GM23338 (cell line): ENCODE results near the gene SORL1. TPM values are rescaled to one million over a fixed set of nuclear protein-coding genes. Genes with fewer than 3 reads are reported as not detected.

ENCODE experiments used
- ATAC-seq: fragments of 200-7000 bp; cut with Tn5 transposase; 3 replicates; pipeline ENCODE4 v1.9.1; 2020
- DNase-seq: peaks from one replicate; pipeline ENCODE4 v3.0.0-alpha.2; 2015; ENCODE audit warnings: low spot score
- H2AFZ ChIP-seq: fragments of 200-600 bp; sonication (generic); 2 replicates; pipeline ENCODE4 v1.8.0; 2016; ENCODE audit warnings: antibody characterized with exemption, mild to moderate bottlenecking, moderate library complexity
- H3F3A ChIP-seq: fragments of 200-600 bp; sonication (generic); replicated peaks from 2 replicates; pipeline ENCODE4 v1.8.0; 2017; ENCODE audit warnings: antibody characterized with exemption, mixed run types, low read depth
- H3K27ac ChIP-seq: fragments of 200-600 bp; sonication (generic); 2 replicates; pipeline ENCODE4 v1.6.1; 2016; ENCODE audit warnings: low read depth
- H3K27me3 ChIP-seq: fragments of 200-600 bp; sonication (generic); 2 replicates; pipeline ENCODE4 v1.8.0; 2016; ENCODE audit warnings: mild to moderate bottlenecking, mixed run types, moderate library complexity; ENCODE audit not compliant: insufficient read depth
- H3K36me3 ChIP-seq: fragments of 200-600 bp; sonication (generic); 2 replicates; pipeline ENCODE4 v1.8.0; 2016; ENCODE audit warnings: mild to moderate bottlenecking; ENCODE audit not compliant: insufficient read depth
- H3K4me1 ChIP-seq: fragments of 200-600 bp; sonication (generic); 2 replicates; pipeline ENCODE4 v1.8.0; 2016; ENCODE audit warnings: mild to moderate bottlenecking, moderate library complexity; ENCODE audit not compliant: insufficient read depth
- H3K4me2 ChIP-seq: fragments of 200-600 bp; sonication (generic); 2 replicates; pipeline ENCODE4 v1.7.1; 2017; ENCODE audit warnings: mixed run types
- H3K4me3 ChIP-seq: fragments of 200-600 bp; sonication (generic); 2 replicates; pipeline ENCODE4 v1.6.1; 2016; ENCODE audit warnings: mixed run types
- H3K79me2 ChIP-seq: fragments of 200-600 bp; sonication (generic); replicated peaks from 2 replicates; pipeline ENCODE4 v1.8.0; 2017; ENCODE audit warnings: mild to moderate bottlenecking; ENCODE audit not compliant: insufficient read depth
- H3K9me2 ChIP-seq: fragments of 200-600 bp; sonication (generic); 2 replicates; pipeline ENCODE4 v1.8.0; 2017; ENCODE audit not compliant: insufficient read depth
- H4K20me1 ChIP-seq: fragments of 200-600 bp; sonication (generic); replicated peaks from 2 replicates; pipeline ENCODE4 v1.8.0; 2017; ENCODE audit warnings: mild to moderate bottlenecking; ENCODE audit not compliant: insufficient read depth
- H3K27ac Mint-ChIP-seq: 2 replicates; pipeline ENCODE4 v1.8.0; 2020; ENCODE audit warnings: inconsistent platforms, mild to moderate bottlenecking, moderate library complexity, mixed read lengths
- H3K27me3 Mint-ChIP-seq: 3 replicates; pipeline ENCODE4 v1.8.0; 2022; ENCODE audit warnings: low read depth, mild to moderate bottlenecking, moderate library complexity, mixed read lengths, inconsistent platforms; ENCODE audit not compliant: insufficient read depth, poor library complexity
- H3K36me3 Mint-ChIP-seq: 3 replicates; pipeline ENCODE4 v1.8.0; 2021; ENCODE audit warnings: low read depth, mild to moderate bottlenecking, inconsistent platforms, moderate library complexity, mixed read lengths
- H3K4me1 Mint-ChIP-seq: 3 replicates; pipeline ENCODE4 v1.8.0; 2020; ENCODE audit warnings: mild to moderate bottlenecking, inconsistent platforms, mixed read lengths
- H3K4me3 Mint-ChIP-seq: 3 replicates; pipeline ENCODE4 v1.8.0; 2021; ENCODE audit warnings: moderate library complexity, mild to moderate bottlenecking, inconsistent platforms, mixed read lengths
- H3K9me3 Mint-ChIP-seq: 3 replicates; pipeline ENCODE4 v1.8.0; 2020; ENCODE audit warnings: moderate library complexity, mild to moderate bottlenecking, inconsistent platforms, mixed read lengths
- CREB1 ChIP-seq: fragments of 250-450 bp; sonication (Bioruptor Pico); IDR thresholded peaks from 2 replicates; pipeline ENCODE4 v1.5.0; 2020; ENCODE audit warnings: low read depth, mild to moderate bottlenecking, moderate library complexity
- EZH2 ChIP-seq: fragments of 200-600 bp; sonication (generic); IDR thresholded peaks from one replicate; pipeline ENCODE4 v1.8.0; 2017; ENCODE audit warnings: antibody characterized with exemption, mild to moderate bottlenecking, low read depth; ENCODE audit not compliant: unreplicated experiment
- EZH2phosphoT487 ChIP-seq: fragments of 200-600 bp; sonication (generic); IDR thresholded peaks from one replicate; pipeline ENCODE4 v1.8.1; 2018; ENCODE audit warnings: antibody characterized with exemption; ENCODE audit not compliant: unreplicated experiment
- JUNB ChIP-seq: IDR thresholded peaks from one replicate; pipeline ENCODE4 v1.6.1; 2016; ENCODE audit warnings: antibody characterized with exemption; ENCODE audit not compliant: unreplicated experiment
- NANOG ChIP-seq: IDR thresholded peaks from 2 replicates; pipeline ENCODE4 v1.6.1; 2016; ENCODE audit warnings: antibody characterized with exemption, borderline replicate concordance
- POLR2AphosphoS5 ChIP-seq: IDR thresholded peaks from 2 replicates; pipeline ENCODE4 v1.6.1; 2016; ENCODE audit warnings: antibody characterized with exemption, low read depth
- STAT1 ChIP-seq: IDR thresholded peaks from one replicate; pipeline ENCODE4 v1.6.1; 2016; ENCODE audit warnings: antibody characterized with exemption; ENCODE audit not compliant: unreplicated experiment
- ZNF114 ChIP-seq: fragments of 250-450 bp; sonication (Bioruptor Pico); IDR thresholded peaks from 2 replicates; pipeline ENCODE4 v1.5.0; 2020; ENCODE audit warnings: mild to moderate bottlenecking, moderate library complexity
- ZNF331 ChIP-seq: fragments of 250-450 bp; sonication (Bioruptor Pico); IDR thresholded peaks from 2 replicates; pipeline ENCODE4 v1.5.0; 2020; ENCODE audit warnings: low read depth, mild to moderate bottlenecking, moderate library complexity
- polyA plus RNA-seq: library from polyadenylated mRNA; unstranded; fragments of >200 nt; fragmentation: Nextera tagmentation; extraction: Ambion mirVana; gene quantifications from 2 replicates; pipeline ENCODE4 v1.2.1, GENCODE V29; 2016
- total RNA-seq: library from RNA; depleted of rRNA; stranded (reverse); fragments of >200 nt; shearing (Covaris generic); gene quantifications from 2 replicates; pipeline ENCODE4 v1.2.3, GENCODE V29; 2014
- TF ChIP-seq, protein P1 (sequence below): IDR thresholded peaks from 2 replicates; pipeline ENCODE4 v1.6.1; 2016; ENCODE audit warnings: antibody characterized with exemption
- TF ChIP-seq, protein P2 (sequence below): IDR thresholded peaks from one replicate; pipeline ENCODE4 v1.6.1; 2018; ENCODE audit warnings: antibody characterized with exemption; ENCODE audit not compliant: unreplicated experiment
- TF ChIP-seq, protein P3 (sequence below), 2 experiments: fragments of 200-600 bp in 1 of 2; sonication (generic) in 1 of 2; conservative IDR thresholded peaks; 2 replicates each; pipeline versions ENCODE4 v1.5.1 to v1.6.1; 2016 to 2017; ENCODE audit warnings: antibody characterized with exemption in 2 of 2, low read depth in 2 of 2, mild to moderate bottlenecking in 2 of 2, moderate library complexity in 1 of 2
- TF ChIP-seq, protein P4 (sequence below): fragments of 250-450 bp; sonication (Bioruptor Pico); IDR thresholded peaks from 2 replicates; pipeline ENCODE4 v1.5.0; 2020; ENCODE audit warnings: mild to moderate bottlenecking, moderate library complexity

The SORL1 gene
- total and polyA plus RNA-seq, 2 experiments from 2014 or later: 23.0 to 78.8 TPM

DNA sequence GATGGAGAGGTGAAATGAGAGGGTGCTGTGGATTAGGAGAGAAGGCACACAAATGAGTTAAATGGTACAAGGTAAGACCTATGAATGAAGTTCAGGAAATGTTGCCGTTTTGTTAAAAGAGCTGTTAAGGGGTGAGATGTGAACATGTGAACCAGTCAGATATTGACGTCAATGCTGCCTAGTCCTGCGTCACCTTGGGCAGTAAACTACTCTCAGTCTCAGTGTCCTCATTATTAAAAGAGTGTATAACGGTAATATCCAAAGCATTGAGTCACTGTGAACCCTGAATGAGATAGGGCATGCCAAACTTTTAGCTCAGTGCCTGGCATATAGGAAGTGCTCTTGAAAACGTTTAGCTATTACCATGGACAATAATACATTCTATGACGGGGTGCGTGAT lies 33.1 kb downstream of the SORL1 start:
- H4K20me1 ChIP-seq: no peaks in the 10 kb centered on the region; the same call in 1 of the 2 replicates
- H3K4me1 ChIP-seq: peaks cover 11% of the 10 kb centered on the region
- no peak overlapping the region for H3K4me3 ChIP-seq
- peaks cover 37% of the 10 kb centered on the region for H3K36me3 Mint-ChIP-seq
- no peaks in the 10 kb centered on the region for H3K27me3 ChIP-seq
- H3F3A ChIP-seq: no peaks in the 10 kb centered on the region; the same call in 1 of the 2 replicates
- TF ChIP-seq ZNF114: no peak
- TF ChIP-seq, protein P1, sequence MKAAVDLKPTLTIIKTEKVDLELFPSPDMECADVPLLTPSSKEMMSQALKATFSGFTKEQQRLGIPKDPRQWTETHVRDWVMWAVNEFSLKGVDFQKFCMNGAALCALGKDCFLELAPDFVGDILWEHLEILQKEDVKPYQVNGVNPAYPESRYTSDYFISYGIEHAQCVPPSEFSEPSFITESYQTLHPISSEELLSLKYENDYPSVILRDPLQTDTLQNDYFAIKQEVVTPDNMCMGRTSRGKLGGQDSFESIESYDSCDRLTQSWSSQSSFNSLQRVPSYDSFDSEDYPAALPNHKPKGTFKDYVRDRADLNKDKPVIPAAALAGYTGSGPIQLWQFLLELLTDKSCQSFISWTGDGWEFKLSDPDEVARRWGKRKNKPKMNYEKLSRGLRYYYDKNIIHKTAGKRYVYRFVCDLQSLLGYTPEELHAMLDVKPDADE: no peak
- no peak for TF ChIP-seq POLR2AphosphoS5
- TF ChIP-seq JUNB: no peak
- TF ChIP-seq, protein P2, sequence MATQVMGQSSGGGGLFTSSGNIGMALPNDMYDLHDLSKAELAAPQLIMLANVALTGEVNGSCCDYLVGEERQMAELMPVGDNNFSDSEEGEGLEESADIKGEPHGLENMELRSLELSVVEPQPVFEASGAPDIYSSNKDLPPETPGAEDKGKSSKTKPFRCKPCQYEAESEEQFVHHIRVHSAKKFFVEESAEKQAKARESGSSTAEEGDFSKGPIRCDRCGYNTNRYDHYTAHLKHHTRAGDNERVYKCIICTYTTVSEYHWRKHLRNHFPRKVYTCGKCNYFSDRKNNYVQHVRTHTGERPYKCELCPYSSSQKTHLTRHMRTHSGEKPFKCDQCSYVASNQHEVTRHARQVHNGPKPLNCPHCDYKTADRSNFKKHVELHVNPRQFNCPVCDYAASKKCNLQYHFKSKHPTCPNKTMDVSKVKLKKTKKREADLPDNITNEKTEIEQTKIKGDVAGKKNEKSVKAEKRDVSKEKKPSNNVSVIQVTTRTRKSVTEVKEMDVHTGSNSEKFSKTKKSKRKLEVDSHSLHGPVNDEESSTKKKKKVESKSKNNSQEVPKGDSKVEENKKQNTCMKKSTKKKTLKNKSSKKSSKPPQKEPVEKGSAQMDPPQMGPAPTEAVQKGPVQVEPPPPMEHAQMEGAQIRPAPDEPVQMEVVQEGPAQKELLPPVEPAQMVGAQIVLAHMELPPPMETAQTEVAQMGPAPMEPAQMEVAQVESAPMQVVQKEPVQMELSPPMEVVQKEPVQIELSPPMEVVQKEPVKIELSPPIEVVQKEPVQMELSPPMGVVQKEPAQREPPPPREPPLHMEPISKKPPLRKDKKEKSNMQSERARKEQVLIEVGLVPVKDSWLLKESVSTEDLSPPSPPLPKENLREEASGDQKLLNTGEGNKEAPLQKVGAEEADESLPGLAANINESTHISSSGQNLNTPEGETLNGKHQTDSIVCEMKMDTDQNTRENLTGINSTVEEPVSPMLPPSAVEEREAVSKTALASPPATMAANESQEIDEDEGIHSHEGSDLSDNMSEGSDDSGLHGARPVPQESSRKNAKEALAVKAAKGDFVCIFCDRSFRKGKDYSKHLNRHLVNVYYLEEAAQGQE: no peak
- TF ChIP-seq, protein P3, sequence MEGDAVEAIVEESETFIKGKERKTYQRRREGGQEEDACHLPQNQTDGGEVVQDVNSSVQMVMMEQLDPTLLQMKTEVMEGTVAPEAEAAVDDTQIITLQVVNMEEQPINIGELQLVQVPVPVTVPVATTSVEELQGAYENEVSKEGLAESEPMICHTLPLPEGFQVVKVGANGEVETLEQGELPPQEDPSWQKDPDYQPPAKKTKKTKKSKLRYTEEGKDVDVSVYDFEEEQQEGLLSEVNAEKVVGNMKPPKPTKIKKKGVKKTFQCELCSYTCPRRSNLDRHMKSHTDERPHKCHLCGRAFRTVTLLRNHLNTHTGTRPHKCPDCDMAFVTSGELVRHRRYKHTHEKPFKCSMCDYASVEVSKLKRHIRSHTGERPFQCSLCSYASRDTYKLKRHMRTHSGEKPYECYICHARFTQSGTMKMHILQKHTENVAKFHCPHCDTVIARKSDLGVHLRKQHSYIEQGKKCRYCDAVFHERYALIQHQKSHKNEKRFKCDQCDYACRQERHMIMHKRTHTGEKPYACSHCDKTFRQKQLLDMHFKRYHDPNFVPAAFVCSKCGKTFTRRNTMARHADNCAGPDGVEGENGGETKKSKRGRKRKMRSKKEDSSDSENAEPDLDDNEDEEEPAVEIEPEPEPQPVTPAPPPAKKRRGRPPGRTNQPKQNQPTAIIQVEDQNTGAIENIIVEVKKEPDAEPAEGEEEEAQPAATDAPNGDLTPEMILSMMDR (conservative IDR thresholded peaks at IDR 0.05; ENCODE audit: low read depth in 2 of 2): no peak
- TF ChIP-seq STAT1: no peak
- no peak for TF ChIP-seq EZH2phosphoT487
- TF ChIP-seq, protein P4, sequence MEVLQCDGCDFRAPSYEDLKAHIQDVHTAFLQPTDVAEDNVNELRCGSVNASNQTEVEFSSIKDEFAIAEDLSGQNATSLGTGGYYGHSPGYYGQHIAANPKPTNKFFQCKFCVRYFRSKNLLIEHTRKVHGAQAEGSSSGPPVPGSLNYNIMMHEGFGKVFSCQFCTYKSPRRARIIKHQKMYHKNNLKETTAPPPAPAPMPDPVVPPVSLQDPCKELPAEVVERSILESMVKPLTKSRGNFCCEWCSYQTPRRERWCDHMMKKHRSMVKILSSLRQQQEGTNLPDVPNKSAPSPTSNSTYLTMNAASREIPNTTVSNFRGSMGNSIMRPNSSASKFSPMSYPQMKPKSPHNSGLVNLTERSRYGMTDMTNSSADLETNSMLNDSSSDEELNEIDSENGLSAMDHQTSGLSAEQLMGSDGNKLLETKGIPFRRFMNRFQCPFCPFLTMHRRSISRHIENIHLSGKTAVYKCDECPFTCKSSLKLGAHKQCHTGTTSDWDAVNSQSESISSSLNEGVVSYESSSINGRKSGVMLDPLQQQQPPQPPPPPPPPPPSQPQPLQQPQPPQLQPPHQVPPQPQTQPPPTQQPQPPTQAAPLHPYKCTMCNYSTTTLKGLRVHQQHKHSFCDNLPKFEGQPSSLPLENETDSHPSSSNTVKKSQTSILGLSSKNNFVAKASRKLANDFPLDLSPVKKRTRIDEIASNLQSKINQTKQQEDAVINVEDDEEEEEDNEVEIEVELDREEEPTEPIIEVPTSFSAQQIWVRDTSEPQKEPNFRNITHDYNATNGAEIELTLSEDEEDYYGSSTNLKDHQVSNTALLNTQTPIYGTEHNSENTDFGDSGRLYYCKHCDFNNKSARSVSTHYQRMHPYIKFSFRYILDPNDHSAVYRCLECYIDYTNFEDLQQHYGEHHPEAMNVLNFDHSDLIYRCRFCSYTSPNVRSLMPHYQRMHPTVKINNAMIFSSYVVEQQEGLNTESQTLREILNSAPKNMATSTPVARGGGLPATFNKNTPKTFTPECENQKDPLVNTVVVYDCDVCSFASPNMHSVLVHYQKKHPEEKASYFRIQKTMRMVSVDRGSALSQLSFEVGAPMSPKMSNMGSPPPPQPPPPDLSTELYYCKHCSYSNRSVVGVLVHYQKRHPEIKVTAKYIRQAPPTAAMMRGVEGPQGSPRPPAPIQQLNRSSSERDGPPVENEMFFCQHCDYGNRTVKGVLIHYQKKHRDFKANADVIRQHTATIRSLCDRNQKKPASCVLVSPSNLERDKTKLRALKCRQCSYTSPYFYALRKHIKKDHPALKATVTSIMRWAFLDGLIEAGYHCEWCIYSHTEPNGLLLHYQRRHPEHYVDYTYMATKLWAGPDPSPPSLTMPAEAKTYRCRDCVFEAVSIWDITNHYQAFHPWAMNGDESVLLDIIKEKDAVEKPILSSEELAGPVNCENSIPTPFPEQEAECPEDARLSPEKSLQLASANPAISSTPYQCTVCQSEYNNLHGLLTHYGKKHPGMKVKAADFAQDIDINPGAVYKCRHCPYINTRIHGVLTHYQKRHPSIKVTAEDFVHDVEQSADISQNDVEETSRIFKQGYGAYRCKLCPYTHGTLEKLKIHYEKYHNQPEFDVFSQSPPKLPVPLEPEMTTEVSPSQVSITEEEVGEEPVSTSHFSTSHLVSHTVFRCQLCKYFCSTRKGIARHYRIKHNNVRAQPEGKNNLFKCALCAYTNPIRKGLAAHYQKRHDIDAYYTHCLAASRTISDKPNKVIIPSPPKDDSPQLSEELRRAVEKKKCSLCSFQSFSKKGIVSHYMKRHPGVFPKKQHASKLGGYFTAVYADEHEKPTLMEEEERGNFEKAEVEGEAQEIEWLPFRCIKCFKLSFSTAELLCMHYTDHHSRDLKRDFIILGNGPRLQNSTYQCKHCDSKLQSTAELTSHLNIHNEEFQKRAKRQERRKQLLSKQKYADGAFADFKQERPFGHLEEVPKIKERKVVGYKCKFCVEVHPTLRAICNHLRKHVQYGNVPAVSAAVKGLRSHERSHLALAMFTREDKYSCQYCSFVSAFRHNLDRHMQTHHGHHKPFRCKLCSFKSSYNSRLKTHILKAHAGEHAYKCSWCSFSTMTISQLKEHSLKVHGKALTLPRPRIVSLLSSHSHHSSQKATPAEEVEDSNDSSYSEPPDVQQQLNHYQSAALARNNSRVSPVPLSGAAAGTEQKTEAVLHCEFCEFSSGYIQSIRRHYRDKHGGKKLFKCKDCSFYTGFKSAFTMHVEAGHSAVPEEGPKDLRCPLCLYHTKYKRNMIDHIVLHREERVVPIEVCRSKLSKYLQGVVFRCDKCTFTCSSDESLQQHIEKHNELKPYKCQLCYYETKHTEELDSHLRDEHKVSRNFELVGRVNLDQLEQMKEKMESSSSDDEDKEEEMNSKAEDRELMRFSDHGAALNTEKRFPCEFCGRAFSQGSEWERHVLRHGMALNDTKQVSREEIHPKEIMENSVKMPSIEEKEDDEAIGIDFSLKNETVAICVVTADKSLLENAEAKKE (CRISPR knock-in tag): no peak
- TF ChIP-seq ZNF331 (CRISPR knock-in tag): no peak
- TF ChIP-seq NANOG: no peak
- no peak for TF ChIP-seq EZH2
- TF ChIP-seq CREB1 (CRISPR knock-in tag): no peak
- no peak overlapping the region for H3K4me2 ChIP-seq
- H3K4me3 Mint-ChIP-seq: no peak overlapping the region
- H3K27ac Mint-ChIP-seq: no peak overlapping the region
- H3K4me1 Mint-ChIP-seq: peaks cover 23% of the 10 kb centered on the region
- peaks cover 10% of the 10 kb centered on the region; the same call in 1 of the 2 replicates for H3K36me3 ChIP-seq
- H3K9me2 ChIP-seq: no peaks in the 10 kb centered on the region
- peaks cover 5% of the 10 kb centered on the region for H3K27me3 Mint-ChIP-seq
- H3K79me2 ChIP-seq: peaks cover 34% of the 10 kb centered on the region
- ATAC-seq (no peak), DNase-seq (no peak)
- H3K27ac ChIP-seq: no peak overlapping the region; the same call in 1 of the 2 replicates
- no peak overlapping the region for H2AFZ ChIP-seq
- no peaks in the 10 kb centered on the region for H3K9me3 Mint-ChIP-seq
